ENCODE measurements around the gene GCNA.
"Not testable (repeated sequence)": the region's sequence is repeated elsewhere in the genome, so short reads cannot be mapped to it uniquely, and the experiment has no call there.

Gene GCNA

GRCh38 chrX:71644406-71644805, 66.2 kb downstream of the GCNA start:
- not testable (repeated sequence) for DNase-seq

- no peak for DNase-seq
Observed at GRCh38 chrX:71650333-71650969, 72.2 kb downstream of the GCNA start.

GRCh38 chrX:71652405-71652804, 74.2 kb downstream of the GCNA start:
- peak; percentile 1 for DNase-seq

- DNase-seq = no peak
Observed at GRCh38 chrX:71653344-71653743, 75.1 kb downstream of the GCNA start.

- no peak for DNase-seq
Observed at GRCh38 chrX:71657267-71657666, 79.0 kb downstream of the GCNA start.

GRCh38 chrX:71659342-71659741, 81.1 kb downstream of the GCNA start:
- DNase-seq = no peak

- DNase-seq = no peak
Observed at GRCh38 chrX:71659959-71660358, 81.7 kb downstream of the GCNA start.

GRCh38 chrX:71660562-71661416, 82.6 kb downstream of the GCNA start:
- no peak for DNase-seq

GRCh38 chrX:71661919-71662318, 83.7 kb downstream of the GCNA start:
- DNase-seq = no peak

GRCh38 chrX:71662654-71663053, 84.4 kb downstream of the GCNA start:
- not testable (repeated sequence) for DNase-seq
